NK-92 treated with Interleukin-12 subunit alpha and Interleukin-12 subunit beta, amount 100 ng/mL, for 24 hours (cell line): ENCODE data around the gene CENPL.
"Not testable (repeated sequence)": the region's sequence is repeated elsewhere in the genome, so short reads cannot be mapped to it uniquely, and the experiment has no call there.

Source experiments
- DNase-seq: peaks from one replicate; lab custom pipeline; 2025; lab: John Stamatoyannopoulos, UW

Gene CENPL, protein sequence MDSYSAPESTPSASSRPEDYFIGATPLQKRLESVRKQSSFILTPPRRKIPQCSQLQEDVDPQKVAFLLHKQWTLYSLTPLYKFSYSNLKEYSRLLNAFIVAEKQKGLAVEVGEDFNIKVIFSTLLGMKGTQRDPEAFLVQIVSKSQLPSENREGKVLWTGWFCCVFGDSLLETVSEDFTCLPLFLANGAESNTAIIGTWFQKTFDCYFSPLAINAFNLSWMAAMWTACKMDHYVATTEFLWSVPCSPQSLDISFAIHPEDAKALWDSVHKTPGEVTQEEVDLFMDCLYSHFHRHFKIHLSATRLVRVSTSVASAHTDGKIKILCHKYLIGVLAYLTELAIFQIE

DNA sequence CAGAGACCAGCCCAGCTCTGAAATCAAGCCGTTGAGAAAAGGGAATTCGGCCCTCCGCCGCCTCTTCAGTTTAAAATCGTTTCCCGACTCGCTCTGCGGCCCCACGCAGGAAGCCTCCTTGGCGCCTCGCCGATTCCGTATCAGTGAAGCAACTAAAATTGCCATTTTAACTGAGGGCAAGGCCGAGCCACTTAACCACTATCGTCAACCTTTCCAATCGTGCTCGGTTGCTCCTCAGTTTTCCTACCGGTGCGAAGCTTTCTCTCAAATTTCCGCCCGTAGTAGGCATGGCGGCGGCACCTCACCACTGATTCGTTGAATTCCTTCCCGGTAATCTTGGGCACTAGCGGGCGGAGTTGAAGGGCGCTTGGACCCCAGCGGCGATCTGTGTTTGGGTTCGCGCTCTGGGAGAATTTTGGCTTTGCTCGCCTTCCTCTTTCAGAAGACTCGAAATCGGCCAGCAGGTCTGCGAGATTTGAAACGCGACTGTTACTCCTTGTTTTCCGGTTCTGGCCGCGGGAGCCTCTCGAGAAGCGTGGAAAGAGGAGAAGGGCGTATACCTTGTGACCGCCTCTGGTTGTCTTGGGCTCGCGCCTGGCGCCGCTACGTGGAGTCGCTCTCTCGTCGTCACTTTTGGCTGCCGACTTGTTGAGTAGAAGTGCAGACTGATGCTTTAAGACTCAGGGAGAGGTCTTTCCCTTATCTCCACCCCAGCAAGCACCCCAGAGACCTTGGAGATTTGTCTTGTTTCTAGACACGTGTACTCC lies at the start of gene CENPL, which contains the start of gene DARS2:
Gene CENPL (minus strand): TSS at position 569 of the 767 bp plus-strand sequence. CDS start 13,584 bp downstream, outside the sequence.
Gene DARS2 (plus strand): TSS at position 359 of the 767 bp plus-strand sequence. CDS start 557 bp downstream, outside the sequence.
- peak; percentile 86 for DNase-seq

DNA sequence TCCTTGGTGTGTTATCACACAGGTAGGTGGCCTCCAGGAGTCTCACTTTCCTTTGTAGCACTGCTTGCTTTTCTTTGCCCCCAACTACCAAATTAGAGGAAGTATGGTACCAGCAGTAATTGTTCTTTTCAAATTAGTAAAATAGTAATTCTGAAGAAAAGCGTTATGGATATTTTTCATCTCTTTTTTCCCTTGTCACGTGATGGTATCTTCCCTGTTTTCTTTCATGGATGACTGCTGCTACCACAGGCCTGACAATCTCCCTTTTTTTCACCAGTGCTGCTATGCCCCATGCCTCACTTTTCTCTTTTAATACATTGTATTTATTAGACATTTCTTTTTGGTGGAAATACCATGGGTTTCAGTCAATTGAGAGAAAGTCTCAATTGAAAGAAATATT lies 46.8 kb upstream of the CENPL start:
- DNase-seq: no peak

DNA sequence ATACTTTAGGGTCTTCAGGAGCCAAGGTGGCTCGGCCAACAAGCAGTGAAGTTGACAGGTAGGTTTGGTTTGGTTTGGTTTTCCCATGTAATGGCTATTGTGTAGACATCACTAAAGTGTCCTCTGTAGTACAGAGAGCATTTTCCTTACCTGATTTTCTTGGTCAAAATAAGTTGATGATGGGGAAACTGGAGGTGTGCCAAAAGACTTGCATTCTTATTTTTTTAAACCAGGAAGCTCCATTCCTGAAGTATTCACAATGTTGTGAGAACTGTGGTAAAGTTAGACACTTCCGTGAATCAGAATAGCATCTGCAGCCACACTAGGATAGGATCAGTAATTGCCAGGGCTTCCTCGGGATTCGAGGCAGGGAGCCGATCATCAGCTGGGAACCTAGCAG lies 46.4 kb upstream of the CENPL start:
- no peak for DNase-seq

DNA sequence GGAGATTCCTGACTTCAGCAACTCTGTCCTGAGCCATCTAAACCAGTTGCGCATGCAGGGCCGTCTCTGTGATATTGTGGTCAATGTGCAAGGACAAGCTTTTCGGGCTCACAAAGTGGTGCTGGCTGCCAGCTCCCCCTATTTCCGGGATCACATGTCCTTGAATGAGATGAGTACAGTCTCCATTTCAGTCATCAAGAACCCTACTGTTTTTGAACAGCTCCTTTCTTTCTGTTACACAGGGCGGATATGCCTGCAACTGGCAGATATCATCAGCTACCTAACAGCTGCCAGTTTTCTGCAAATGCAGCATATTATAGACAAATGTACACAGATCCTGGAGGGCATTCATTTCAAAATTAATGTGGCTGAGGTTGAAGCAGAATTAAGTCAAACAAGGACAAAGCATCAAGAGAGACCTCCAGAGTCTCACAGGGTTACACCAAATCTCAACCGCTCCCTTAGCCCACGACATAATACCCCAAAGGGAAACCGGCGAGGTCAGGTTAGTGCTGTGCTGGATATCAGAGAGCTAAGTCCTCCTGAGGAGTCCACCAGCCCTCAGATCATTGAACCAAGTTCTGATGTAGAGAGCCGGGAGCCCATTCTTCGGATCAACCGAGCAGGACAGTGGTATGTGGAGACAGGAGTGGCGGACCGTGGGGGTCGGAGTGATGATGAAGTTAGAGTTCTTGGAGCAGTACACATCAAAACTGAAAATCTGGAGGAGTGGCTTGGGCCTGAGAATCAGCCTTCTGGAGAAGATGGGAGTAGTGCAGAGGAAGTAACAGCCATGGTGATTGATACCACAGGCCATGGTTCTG lies 45.8 kb upstream of the CENPL start:
- DNase-seq: peak; percentile 66

DNA sequence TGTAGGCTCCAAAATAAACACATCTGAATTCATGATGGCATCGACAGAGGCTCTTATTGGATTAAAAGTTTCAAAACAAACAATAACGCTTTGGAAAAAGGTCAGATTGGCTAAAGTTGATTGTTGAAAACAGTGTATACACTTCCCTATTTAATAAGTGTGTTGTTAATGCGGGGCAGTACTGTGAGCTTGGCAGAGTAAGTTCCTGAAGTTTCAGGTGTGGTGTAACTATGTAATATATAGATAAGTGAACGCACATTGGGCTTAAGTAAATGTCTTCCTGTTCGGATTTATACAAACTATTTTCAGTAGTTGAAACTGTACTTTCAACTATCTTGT lies 44.3 kb upstream of the CENPL start:
- DNase-seq: no peak

DNA sequence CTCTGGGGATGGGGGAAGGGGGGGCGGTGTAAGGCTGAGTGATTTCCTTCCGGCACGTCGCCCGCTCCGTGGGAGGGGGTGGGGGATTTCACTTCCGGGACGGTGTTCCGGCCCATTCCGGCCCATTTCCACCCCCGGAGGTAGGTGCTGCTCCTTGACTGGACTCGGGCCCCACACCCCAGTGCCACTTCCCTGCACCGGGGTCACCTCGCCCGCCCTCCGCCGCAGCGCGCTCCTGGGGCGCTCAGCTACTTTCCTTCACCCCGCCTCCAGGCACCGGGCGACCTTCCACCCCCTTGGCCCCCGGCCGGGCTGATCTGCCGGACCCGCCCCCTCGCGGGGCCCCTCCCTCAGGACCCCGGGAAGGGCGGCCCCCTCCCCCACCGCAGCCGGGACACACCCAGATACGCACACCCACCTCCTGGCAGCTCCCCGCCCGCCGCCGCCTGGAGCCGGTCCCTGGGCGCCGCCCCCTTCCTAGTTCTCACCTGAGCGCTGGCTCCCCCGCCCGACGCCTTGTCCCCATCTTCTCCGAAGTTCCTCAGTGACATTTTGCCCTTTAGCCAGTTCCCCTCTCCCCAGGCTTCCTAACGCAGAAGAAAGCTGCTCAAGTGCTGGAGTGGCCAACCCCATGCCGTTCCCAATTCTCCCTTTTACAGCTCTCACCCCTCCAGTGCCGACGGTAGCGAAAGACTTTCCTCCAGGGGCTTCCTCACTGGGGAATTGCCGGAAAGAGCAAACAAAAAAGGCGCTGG lies 43.8 kb upstream of the CENPL start, which contains the start of gene ZBTB37:
Gene ZBTB37 (plus strand): TSS at position 115 of the 755 bp plus-strand sequence. CDS start 1,846 bp downstream, outside the sequence.
- DNase-seq: peak; percentile 99

DNA sequence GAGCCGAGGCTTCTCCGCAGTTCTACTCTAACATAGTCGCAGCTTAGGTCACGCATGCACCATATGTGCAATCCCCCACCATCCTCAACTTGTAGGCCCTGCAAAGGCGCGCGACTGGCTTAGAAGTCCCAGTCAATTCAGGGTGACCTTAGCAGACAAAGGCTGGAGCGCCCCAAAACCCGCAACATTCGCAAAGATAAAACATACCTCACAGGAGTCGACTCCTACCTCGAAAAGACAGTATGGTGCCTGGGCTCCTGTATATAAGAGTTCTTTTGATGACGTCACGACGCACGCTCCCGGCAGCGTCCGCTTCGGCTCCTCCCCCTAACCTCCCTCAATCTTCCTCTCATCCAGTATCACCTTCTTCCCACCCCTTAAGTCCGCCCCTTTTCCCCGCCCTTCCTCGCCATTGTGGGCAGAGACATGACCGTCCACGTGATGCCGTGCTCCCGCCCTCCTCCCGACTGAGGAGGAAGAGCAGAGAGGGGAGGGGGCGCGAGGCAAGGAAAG lies 43.1 kb upstream of the CENPL start, which contains the start of gene GAS5:
Gene GAS5 (minus strand): TSS at position 237 of the 513 bp plus-strand sequence.
- DNase-seq: peak; percentile 99

DNA sequence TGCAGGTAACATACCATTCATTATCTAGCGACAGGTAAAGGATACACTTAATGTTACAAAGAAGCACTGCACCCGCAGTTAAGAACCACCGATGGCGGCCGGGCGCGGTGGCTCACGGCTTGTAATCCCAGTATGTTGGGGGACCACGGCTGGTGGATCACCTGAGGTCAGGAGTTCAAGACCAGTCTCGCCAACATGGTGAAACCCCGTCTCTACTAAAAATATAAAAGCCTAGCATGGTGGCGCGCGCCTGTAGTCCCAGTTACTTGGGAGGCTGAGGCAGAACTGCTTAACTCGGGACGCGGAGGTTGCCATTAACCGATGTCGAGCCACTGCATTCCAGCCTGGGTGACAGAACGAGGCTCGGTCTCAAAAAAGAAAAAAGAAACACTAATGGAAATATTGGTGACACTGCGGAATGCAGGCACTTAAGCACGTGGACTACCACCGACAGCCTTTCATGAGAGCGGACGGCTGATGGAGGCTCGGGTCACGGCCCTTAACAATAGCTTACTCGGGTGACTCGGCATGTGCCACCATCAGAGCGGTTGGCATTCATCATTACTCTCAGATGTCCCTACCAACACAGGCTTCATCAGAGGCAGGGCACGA lies 42.6 kb upstream of the CENPL start:
- no peak for DNase-seq

DNA sequence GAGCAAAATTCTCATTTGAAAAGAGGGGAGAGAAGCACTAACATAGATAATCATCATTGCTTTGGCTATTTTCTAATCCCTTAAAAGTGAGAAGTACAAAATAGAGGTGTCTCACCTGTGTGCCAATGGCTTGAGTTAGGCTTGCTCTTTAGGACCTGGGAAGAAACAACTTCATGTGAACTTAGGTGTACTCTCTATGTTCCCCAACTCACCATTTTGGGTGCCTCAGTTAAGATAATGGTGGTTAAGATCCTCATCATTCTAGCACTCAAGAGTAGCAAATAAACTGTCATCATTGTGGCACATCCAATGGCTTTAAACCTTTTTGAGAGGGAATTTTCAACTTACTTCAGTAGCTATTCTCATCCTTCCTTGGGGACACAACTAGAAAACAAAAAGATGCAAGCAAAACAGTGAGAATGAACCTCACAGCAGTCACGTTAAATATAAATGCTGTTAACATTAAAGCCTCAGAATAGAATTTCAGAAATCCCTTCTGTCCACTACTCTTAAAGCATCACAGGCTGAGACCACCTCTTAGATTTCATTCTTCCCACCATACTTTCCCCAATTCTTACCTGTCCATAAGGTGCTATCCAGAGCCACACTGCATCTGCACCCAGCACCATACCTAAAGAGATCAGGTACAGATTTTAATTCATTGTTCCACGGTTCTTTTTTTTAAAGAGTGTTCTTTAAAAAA lies 41.9 kb upstream of the CENPL start:
- DNase-seq: no peak

DNA sequence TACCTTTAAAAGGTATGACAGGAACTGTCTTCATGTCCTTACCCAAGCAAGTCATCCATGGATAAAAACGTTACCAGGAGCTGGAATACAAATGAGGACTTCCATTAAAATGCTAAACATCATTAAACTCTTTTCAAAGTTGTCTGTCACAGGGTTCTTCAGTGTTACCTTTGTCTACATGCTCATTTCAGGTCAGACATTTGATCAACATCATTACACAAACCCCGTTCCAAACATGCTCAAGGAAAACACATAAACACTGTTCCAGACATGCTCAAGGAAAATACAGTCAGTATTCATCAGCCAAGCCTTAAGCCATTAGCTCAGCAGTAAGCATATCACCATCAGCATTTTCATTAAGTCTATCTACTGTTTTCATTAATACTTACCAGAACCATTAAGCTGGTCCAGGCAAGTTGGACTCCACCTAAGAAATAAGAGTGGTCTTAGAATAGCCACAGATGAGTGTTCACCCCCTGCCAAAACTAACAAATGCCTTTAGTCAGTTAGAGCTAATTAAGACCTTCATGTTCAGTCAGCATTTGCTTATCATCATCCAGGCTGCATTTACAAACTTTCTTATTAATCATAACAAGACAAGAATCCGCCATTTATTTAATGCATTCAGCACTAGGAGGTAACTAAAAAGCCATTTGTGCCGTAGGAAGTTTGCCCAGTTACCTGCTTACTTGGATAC lies 40.9 kb upstream of the CENPL start:
- no peak for DNase-seq

DNA sequence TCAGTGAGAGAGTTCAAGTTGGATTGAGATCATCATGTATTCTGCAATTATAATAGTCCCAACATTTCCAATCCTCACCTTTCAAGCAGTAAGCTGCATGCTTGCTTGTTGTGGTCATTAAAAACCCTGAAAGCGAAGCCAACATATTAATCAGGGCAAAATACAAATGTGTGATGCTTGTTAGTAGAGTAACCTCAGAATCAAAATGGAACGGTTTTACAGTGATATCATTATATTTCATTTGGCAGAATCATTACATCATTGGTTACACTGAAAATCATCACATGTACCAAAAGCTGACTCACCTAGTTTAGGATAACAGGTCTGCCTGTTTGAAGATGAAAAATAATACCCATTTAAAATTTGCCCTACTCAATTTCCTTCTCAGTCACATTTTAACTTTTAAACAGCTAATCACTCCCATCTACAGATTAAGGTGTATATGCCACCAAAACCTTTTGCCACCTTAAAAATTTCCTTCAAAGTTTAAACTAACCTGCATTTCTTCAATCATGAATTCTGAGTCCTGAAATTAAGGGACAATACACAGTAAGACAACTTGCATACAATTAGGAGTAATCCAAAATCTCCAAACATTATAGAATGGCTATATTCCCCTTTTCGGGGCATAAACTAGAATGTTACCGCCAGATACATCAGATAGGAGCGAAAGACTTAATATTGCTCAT lies 39.6 kb upstream of the CENPL start:
- no peak for DNase-seq

DNA sequence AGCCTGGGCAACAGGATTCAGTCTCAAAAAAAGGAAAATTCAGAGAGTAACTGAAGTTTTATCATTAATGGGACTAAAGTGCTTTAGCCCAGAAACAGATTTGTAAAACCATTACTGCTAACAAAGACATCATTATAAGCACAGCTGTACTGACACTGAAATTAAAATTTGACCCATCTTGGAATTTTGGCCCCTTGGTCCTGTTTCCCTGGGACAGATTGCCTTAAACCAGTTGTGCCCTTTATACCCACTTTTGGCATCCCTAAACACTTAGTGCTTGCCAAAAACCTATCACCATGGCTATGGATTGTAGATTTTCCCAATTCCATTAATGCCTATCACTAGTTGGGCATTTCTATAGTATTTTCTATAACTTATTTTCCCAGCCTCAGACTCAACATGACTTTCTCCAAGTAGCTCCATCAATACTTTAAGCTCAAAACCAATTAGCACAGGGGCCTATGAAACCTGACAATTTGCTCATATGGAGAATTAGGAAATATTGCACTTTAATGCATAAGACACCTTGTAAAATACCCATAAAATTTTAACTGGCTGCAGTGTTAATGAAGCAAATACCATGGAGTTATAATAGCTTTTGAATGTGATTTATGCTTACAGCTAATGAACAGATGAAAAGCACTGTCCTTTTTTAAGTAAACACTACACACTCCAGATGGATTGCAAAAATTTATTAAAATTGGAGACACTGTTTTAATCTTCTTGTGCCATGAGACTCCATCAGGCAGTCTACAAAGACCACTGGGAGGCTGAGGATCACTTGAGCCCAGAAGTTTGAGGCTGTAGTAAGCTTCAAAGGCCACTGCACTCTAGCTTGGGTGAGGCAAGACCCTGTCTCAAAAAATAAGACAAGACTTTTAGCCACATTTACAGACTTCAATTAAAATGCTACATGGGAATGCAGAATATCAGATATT lies 38.8 kb upstream of the CENPL start:
- DNase-seq: no peak

DNA sequence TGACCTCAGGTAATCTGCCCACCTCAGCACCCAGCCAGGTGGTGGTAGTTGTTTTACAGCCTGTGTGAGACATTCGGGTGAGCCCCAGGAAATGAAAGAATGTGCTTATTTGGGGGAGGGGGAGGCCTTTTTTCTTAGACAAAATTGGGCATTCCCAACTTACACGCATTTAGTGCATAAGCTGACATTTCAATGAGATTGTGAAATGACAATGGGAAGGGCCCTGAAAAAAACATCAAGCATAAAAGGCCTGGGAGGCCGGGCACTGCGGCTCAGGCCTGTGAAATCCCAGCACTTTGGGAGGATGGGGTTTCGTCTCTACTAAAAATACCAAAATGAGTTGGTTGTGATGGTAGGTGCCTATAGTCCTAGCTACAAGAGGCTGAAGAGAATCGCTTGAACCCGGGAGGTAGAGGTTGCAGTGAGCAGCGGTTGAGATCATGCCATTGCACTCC lies 38.1 kb upstream of the CENPL start:
- DNase-seq: no peak

DNA sequence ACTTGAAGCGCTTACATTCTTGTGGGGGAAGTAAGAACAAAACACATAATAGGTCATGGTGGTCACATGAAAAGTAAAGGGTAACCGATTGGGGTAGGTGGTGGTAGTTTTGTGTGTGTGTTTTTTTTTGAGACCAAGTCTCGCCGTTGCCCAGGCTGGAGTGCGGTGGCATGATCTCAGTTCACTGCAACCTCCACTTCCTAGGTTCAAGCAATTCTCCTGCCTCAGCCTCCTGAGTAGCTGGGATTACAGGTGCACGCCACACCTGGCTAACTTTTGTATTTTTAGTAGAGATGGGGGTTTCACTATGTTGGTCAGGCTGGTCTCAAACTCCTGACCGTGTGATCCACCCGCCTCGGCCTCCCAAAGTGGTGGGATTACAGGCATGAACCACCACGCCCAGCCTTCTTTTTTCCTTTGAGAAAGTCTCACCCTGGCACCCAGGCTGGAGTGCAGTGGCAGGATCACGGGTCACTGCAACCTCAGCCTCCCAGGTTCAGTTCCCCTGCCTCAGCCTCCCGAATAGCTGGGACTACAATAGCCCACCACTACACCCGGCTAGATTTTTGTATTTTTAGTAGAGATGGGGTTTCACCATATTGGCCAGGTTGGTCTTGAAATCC lies 37.6 kb upstream of the CENPL start:
- not testable (repeated sequence) for DNase-seq

DNA sequence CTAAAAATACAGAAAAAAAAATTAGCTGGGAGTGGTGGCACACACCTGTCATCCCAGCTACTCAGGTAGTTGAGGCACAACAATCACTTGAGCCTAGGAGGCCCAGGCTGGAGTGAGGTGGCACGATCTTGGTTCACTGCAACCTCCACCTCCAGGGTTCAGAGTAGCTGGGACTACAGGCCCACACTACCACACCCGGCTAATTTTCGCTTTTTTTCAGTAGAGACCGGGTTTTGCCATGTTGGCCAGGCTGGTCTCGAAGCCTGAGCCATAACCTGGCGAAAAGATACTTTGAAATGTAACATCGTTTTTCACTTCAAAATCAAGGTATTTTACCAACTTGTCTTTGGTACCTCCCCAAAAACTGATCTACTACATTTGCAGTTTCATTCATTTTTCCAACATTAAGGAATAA lies 37.1 kb upstream of the CENPL start:
- DNase-seq: no peak

DNA sequence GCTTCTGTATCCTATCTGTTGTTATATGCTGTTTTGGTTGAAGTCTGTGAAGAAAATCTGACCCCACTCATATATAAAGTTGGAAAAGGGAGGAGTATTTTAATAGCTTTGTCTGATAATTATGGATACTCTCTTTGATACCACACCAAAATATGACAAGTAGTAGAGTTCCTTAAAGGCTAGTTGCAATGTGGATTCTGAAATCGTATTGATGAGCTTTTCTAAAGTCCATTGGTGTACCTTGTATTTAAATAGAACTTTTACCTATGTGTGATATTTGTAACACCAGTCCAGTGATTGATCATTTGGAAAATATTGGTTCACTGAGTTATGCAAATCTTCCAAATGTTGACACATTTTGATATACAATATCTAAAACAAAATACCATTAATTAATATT lies 35.4 kb upstream of the CENPL start:
- DNase-seq: no peak

DNA sequence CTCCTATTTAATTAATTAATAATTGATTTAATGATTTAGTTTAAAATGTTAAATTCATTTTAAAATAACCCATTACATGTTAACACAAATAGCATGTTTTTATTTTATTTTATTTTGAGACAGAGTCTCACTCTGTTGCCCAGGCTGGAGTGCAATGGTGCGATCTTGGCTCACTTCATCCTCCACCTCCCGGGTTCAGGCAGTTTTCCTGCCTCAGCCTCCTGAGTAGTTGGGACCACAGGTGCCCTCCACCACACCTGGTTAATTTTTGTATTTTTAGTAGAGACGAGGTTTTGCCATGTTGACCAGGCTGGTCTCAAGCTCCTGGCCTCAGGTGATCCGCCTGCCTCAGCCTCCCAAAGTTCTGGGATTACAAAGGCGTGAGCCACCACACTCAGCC lies 34.9 kb upstream of the CENPL start:
- not testable (repeated sequence) for DNase-seq
